ENCODE measurements around the gene LIPC. TPM values are rescaled to one million over a fixed set of nuclear protein-coding genes. Genes with fewer than 3 reads are reported as not detected.

LIPC gene
- total RNA-seq, 2 experiments from 2014 or later = 0.61 to 1.2 TPM

- POLR2A ChIA-PET = no interaction called here
- no peaks in the 10 kb centered on the region for H3K27me3 ChIP-seq (ENCODE audit: control insufficient read depth in 1 of 2, insufficient read depth in 2 of 2, low read length in 2 of 2)
- Mint-ChIP-seq H3K4me3 (no peak overlapping the region), H3K27ac (no peak overlapping the region), H3K9me3 (no peaks in the 10 kb centered on the region), H3K36me3 (ENCODE audit: low read depth) (no peaks in the 10 kb centered on the region), H3K4me1 (ENCODE audit: low read depth) (no peaks in the 10 kb centered on the region), H3K27me3 (no peaks in the 10 kb centered on the region)
- intact Hi-C loops (cut with DNase I, micrococcal nuclease) = no loop called here
- ATAC-seq (ENCODE audit: poor library complexity) (no peak), DNase-seq (no peak)
- H3K27ac ChIP-seq (ENCODE audit: low read depth in 1 of 2, low read length in 2 of 2) = no peak overlapping the region
- no peak overlapping the region for H3K4me3 ChIP-seq (ENCODE audit: low read length)
- CTCF ChIA-PET = no interaction called here
- H3K36me3 ChIP-seq (ENCODE audit: insufficient read depth, low read length) = no peaks in the 10 kb centered on the region
- no peaks in the 10 kb centered on the region for H3K9me3 ChIP-seq (ENCODE audit: control insufficient read depth in 1 of 2, insufficient read depth in 1 of 2, low read length in 2 of 2)
- H3K4me1 ChIP-seq (ENCODE audit: insufficient read depth, low read length) = no peaks in the 10 kb centered on the region
- no peak for TF ChIP-seq CTCF (IDR thresholded peaks at IDR 0.05)
These were observed 33.1 kb upstream of the LIPC start for GRCh38 chr15:58398643-58399042.

GRCh38 chr15:58399739-58400138 lies 32.1 kb upstream of the LIPC start:
- no peak for TF ChIP-seq CTCF (IDR thresholded peaks at IDR 0.05)
- no peak overlapping the region for H3K4me3 Mint-ChIP-seq

GRCh38 chr15:58401276-58401675 lies 30.5 kb upstream of the LIPC start:
- intact Hi-C loops (cut with DNase I, micrococcal nuclease) = no loop called here
- H3K27me3 ChIP-seq (ENCODE audit: control insufficient read depth in 1 of 2, insufficient read depth in 2 of 2, low read length in 2 of 2) = no peaks in the 10 kb centered on the region
- no peaks in the 10 kb centered on the region for H3K9me3 ChIP-seq (ENCODE audit: control insufficient read depth in 1 of 2, insufficient read depth in 1 of 2, low read length in 2 of 2)
- H3K9me3 Mint-ChIP-seq = no peaks in the 10 kb centered on the region
- H3K27me3 Mint-ChIP-seq = no peaks in the 10 kb centered on the region
- H3K4me1 ChIP-seq (ENCODE audit: insufficient read depth, low read length) = no peaks in the 10 kb centered on the region
- ATAC-seq (ENCODE audit: poor library complexity) = no peak
- no peak overlapping the region for H3K4me3 ChIP-seq (ENCODE audit: low read length)
- ChIA-PET CTCF (no interaction called here), POLR2A (interaction anchor here (0.9 kb wide), 1 partner anchor 9 kb away, joined by 3 read pairs; no protein-coding TSS in a partner anchor)
- no peak overlapping the region for H3K27ac ChIP-seq (ENCODE audit: low read depth in 1 of 2, low read length in 2 of 2)
- no peak for DNase-seq
- TF ChIP-seq CTCF (IDR thresholded peaks at IDR 0.05) = no peak
- no peaks in the 10 kb centered on the region for H3K36me3 ChIP-seq (ENCODE audit: insufficient read depth, low read length)
- no peaks in the 10 kb centered on the region for H3K36me3 Mint-ChIP-seq (ENCODE audit: low read depth)
- H3K27ac Mint-ChIP-seq = no peak overlapping the region
- H3K4me1 Mint-ChIP-seq (ENCODE audit: low read depth) = no peaks in the 10 kb centered on the region
- no peak overlapping the region for H3K4me3 Mint-ChIP-seq

More at GRCh38 chr15:58399739-58400138, 32.1 kb upstream of the LIPC start:
- Histone ChIP-seq H3K9me3 (ENCODE audit: control insufficient read depth in 1 of 2, insufficient read depth in 1 of 2, low read length in 2 of 2) (no peaks in the 10 kb centered on the region), H3K27ac (ENCODE audit: low read depth in 1 of 2, low read length in 2 of 2) (no peak overlapping the region), H3K4me3 (ENCODE audit: low read length) (no peak overlapping the region), H3K4me1 (ENCODE audit: insufficient read depth, low read length) (no peaks in the 10 kb centered on the region), H3K36me3 (ENCODE audit: insufficient read depth, low read length) (no peaks in the 10 kb centered on the region), H3K27me3 (ENCODE audit: control insufficient read depth in 1 of 2, insufficient read depth in 2 of 2, low read length in 2 of 2) (no peaks in the 10 kb centered on the region)
- ChIA-PET CTCF (no interaction called here), POLR2A (no interaction called here)
- Mint-ChIP-seq H3K9me3 (no peaks in the 10 kb centered on the region), H3K27me3 (no peaks in the 10 kb centered on the region), H3K27ac (no peak overlapping the region), H3K36me3 (ENCODE audit: low read depth) (no peaks in the 10 kb centered on the region), H3K4me1 (ENCODE audit: low read depth) (no peaks in the 10 kb centered on the region)
- DNase-seq (no peak), ATAC-seq (ENCODE audit: poor library complexity) (no peak)
- intact Hi-C loops (cut with DNase I, micrococcal nuclease) = no loop called here
